ENCODE data around the gene GPR37.

GRCh38 chr7:124780608-124781007 is 15.0 kb upstream of the GPR37 start:
- TF ChIP-seq CTCF (IDR thresholded peaks at IDR 0.05) (no peak), JUN (IDR thresholded peaks at IDR 0.05) (no peak), NR3C1 (IDR thresholded peaks at IDR 0.05) (no peak), ELK1 (IDR thresholded peaks at IDR 0.05; ENCODE audit: low read depth, low read length) (no peak), FOSL2 (IDR thresholded peaks at IDR 0.05) (no peak), FOSL2 (CRISPR knock-in tag; IDR thresholded peaks at IDR 0.05) (no peak), MYC (IDR thresholded peaks at IDR 0.05; ENCODE audit: borderline replicate concordance, low read length) (no peak)
- TF ChIP-seq, protein P1, sequence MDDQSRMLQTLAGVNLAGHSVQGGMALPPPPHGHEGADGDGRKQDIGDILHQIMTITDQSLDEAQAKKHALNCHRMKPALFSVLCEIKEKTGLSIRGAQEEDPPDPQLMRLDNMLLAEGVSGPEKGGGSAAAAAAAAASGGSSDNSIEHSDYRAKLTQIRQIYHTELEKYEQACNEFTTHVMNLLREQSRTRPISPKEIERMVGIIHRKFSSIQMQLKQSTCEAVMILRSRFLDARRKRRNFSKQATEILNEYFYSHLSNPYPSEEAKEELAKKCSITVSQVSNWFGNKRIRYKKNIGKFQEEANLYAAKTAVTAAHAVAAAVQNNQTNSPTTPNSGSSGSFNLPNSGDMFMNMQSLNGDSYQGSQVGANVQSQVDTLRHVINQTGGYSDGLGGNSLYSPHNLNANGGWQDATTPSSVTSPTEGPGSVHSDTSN (IDR thresholded peaks at IDR 0.05), result no peak
